T-cell (primary cell): Measurements from ENCODE around the gene ESRRB. TPM values are rescaled to one million over a fixed set of nuclear protein-coding genes. Genes with fewer than 3 reads are reported as not detected.
A peak's percentile ranks its signal among the peaks of the same experiment; 100 is the strongest.

Experiments used
- ATAC-seq, 4 experiments: fragments of 200-7000 bp in 3 of 4; fragments of 150-1000 bp in 1 of 4; cut with Tn5 transposase; replicated peaks in 1 of 4; 1 replicate in 3 of 4; 2 replicates in 1 of 4; pipeline ENCODE4 v1.10.0; 2021; ENCODE audit warnings: moderate library complexity in 3 of 4, mild to moderate bottlenecking in 2 of 4, moderate number of reproducible peaks in 1 of 4
- CTCF ChIA-PET, 2 donors: fragments of 300-600 bp; sonication (Branson Sonifier 250); formaldehyde crosslinking; loops; one replicate each; lab custom pipeline; 2022; ENCODE audit warnings: antibody characterized with exemption in 2 of 2; lab: Charles Lee
- POLR2A ChIA-PET, 2 donors: fragments of 300-600 bp; sonication (Branson Sonifier 250); formaldehyde crosslinking; loops; one replicate each; lab custom pipeline; 2022; ENCODE audit warnings: antibody characterized with exemption in 2 of 2; lab: Charles Lee
- DNase-seq, 35 experiments: peaks; one replicate each; pipeline versions ENCODE4 v3.0.0 to v3.0.0-alpha.2; 2013 to 2023
- H3K27ac ChIP-seq: one replicate; pipeline ENCODE4 v1.5.1; 2013; ENCODE audit warnings: low read length
- H3K27me3 ChIP-seq, 2 experiments: replicated peaks in 1 of 2; 1 replicate in 1 of 2; 2 replicates in 1 of 2; pipeline versions ENCODE4 v1.6.1 to v1.7.0; 2013; ENCODE audit warnings: low read length in 1 of 2, mixed read lengths in 1 of 2; ENCODE audit not compliant: control insufficient read depth in 2 of 2, insufficient read depth in 2 of 2; ENCODE audit errors: extremely low read depth in 1 of 2
- H3K36me3 ChIP-seq, 2 donors: 1 replicate in 1 of 2; 2 replicates in 1 of 2; pipeline versions ENCODE4 v1.6.1 to v1.7.0; 2013; ENCODE audit warnings: low read length in 1 of 2; ENCODE audit not compliant: control insufficient read depth in 2 of 2, insufficient read depth in 1 of 2; ENCODE audit errors: extremely low read depth in 1 of 2
- H3K4me1 ChIP-seq, 2 experiments: 1 replicate in 1 of 2; 2 replicates in 1 of 2; pipeline versions ENCODE4 v1.6.1 to v1.7.0; 2013; ENCODE audit warnings: low read length in 2 of 2, mixed read lengths in 1 of 2; ENCODE audit not compliant: insufficient read depth in 2 of 2, control insufficient read depth in 1 of 2; ENCODE audit errors: extremely low read depth in 1 of 2
- H3K4me3 ChIP-seq, 2 donors: 1 replicate in 1 of 2; 2 replicates in 1 of 2; pipeline versions ENCODE4 v1.5.1 to v1.7.0; 2013; ENCODE audit warnings: mild to moderate bottlenecking in 2 of 2, low read length in 1 of 2, moderate library complexity in 1 of 2; ENCODE audit not compliant: control insufficient read depth in 1 of 2; ENCODE audit errors: extremely low read depth in 1 of 2
- H3K9me3 ChIP-seq: 2 replicates; pipeline ENCODE4 v1.7.0; 2013
- H3K27ac Mint-ChIP-seq, 2 donors: one replicate each; pipeline ENCODE4 v1.8.0; 2020 to 2021; ENCODE audit warnings: mild to moderate bottlenecking in 2 of 2, mixed read lengths in 2 of 2
- H3K27me3 Mint-ChIP-seq, 2 donors: one replicate each; pipeline ENCODE4 v1.8.0; 2021 to 2022; ENCODE audit warnings: mixed read lengths in 2 of 2
- H3K36me3 Mint-ChIP-seq: one replicate; pipeline ENCODE4 v1.8.0; 2021; ENCODE audit warnings: mixed read lengths
- H3K4me1 Mint-ChIP-seq, 3 donors: one replicate each; pipeline ENCODE4 v1.8.0; 2020 to 2022; ENCODE audit warnings: mixed read lengths in 3 of 3, mild to moderate bottlenecking in 1 of 3
- H3K4me3 Mint-ChIP-seq, 3 donors: one replicate each; pipeline ENCODE4 v1.8.0; 2020 to 2022; ENCODE audit warnings: mild to moderate bottlenecking in 3 of 3, mixed read lengths in 3 of 3, moderate library complexity in 3 of 3
- H3K9me3 Mint-ChIP-seq, 3 donors: one replicate each; pipeline ENCODE4 v1.8.0; 2020 to 2022; ENCODE audit warnings: mixed read lengths in 3 of 3
- WGBS: methylation state at CpG from one replicate; pipeline ENCODE4 v1.1.5; 2013; ENCODE audit warnings: missing lambda C conversion rate; ENCODE audit not compliant: insufficient coverage; 5-methylcytosine and 5-hydroxymethylcytosine counted together
- total RNA-seq, 35 experiments: library from RNA in 6 of 35; stranded (reverse) in 6 of 35; fragments of 120-200 nt in 1 of 35; gene quantifications; one replicate each; pipeline versions ENCODE4 v1.2.1 to v1.2.4 and lab custom pipeline; 2013 to 2026

ESRRB gene
- total RNA-seq, 5 donors from 2014 or later (not counting 1 experiment from before 2014, with no cell fraction given) = 0.19 to 0.82 (median 0.29) TPM; not detected in 1

GRCh38 chr14:76349993-76350392 is 25.9 kb upstream of the ESRRB start:
- no peak overlapping the region for H3K4me3 ChIP-seq
- no peak overlapping the region for H3K27ac Mint-ChIP-seq
- 27% methylated on average over 1 of the region's 4 CpGs for WGBS
- DNase-seq (no peak), ATAC-seq (no peak)
- H3K27me3 Mint-ChIP-seq = peaks cover 18 to 20% of the 10 kb centered on the region in 2 donors
- H3K36me3 Mint-ChIP-seq = no peaks in the 10 kb centered on the region
- peaks cover 0 to 6% of the 10 kb centered on the region in 2 experiments for H3K4me1 ChIP-seq
- H3K27ac ChIP-seq = no peak overlapping the region
- H3K4me1 Mint-ChIP-seq = peaks cover 0 to 6% (median 0%) of the 10 kb centered on the region in 3 donors
- no peaks in the 10 kb centered on the region for H3K36me3 ChIP-seq
- peaks cover 0 to 25% of the 10 kb centered on the region in 2 experiments for H3K27me3 ChIP-seq
- POLR2A ChIA-PET = no interaction called here
- H3K9me3 ChIP-seq = no peaks in the 10 kb centered on the region
- CTCF ChIA-PET = interaction anchor here in 1 of 2 donors (0.6 kb wide), 1 partner anchor 298 kb away, joined by 3 read pairs; no protein-coding TSS in a partner anchor
- no peak overlapping the region for H3K4me3 Mint-ChIP-seq
- no peaks in the 10 kb centered on the region for H3K9me3 Mint-ChIP-seq

- Histone ChIP-seq H3K27me3 (peaks cover 0 to 29% of the 10 kb centered on the region in 2 experiments), H3K4me1 (peaks cover 0 to 6% of the 10 kb centered on the region in 2 experiments), H3K36me3 (no peaks in the 10 kb centered on the region), H3K27ac (no peak overlapping the region), H3K9me3 (no peaks in the 10 kb centered on the region), H3K4me3 (no peak overlapping the region)
- 92% methylated on average over 3 of the region's 5 CpGs for WGBS
- peaks cover 0 to 6% (median 0%) of the 10 kb centered on the region in 3 donors for H3K4me1 Mint-ChIP-seq
- POLR2A ChIA-PET = no interaction called here
- H3K4me3 Mint-ChIP-seq = no peak overlapping the region
- ATAC-seq (no peak), DNase-seq (no peak)
- CTCF ChIA-PET = no interaction called here
- no peak overlapping the region for H3K27ac Mint-ChIP-seq
- H3K36me3 Mint-ChIP-seq = no peaks in the 10 kb centered on the region
- peaks cover 21 to 22% of the 10 kb centered on the region in 2 donors for H3K27me3 Mint-ChIP-seq
- H3K9me3 Mint-ChIP-seq = no peaks in the 10 kb centered on the region
Observed at GRCh38 chr14:76350671-76351070, 25.3 kb upstream of the ESRRB start.

DNA sequence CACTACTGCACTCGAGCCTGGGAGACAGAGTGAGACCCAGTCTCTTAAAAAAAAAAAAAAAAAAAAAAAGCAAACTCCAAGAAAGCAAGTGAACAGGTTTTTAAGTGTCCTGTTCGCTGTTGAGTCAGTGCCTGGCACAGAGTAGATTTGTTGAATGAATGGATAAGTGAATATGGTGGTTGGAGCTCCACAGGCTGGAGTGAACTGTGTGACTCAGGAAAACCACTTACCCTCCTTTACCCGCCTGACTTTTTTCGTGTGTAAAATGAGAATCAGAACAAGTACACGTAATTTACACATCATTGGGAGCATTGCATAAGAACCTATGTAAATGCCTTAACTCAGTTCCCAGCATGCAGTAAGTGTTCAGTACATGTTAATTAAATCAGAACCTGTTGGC is 24.0 kb upstream of the ESRRB start:
- Mint-ChIP-seq H3K9me3 (no peaks in the 10 kb centered on the region), H3K27ac (no peak overlapping the region), H3K4me3 (no peak overlapping the region), H3K27me3 (peaks cover 28 to 31% of the 10 kb centered on the region in 2 donors), H3K36me3 (no peaks in the 10 kb centered on the region), H3K4me1 (peaks cover 0 to 6% (median 0%) of the 10 kb centered on the region in 3 donors)
- DNase-seq = no peak
- no CpG with 5 or more reads among the region's 5 CpGs for WGBS
- ChIA-PET POLR2A (no interaction called here), CTCF (interaction anchor here (0.9 to 2.2 kb wide), 6 partner anchors 18 to 643 kb away, joined by 4 to 16 read pairs (median 6); no protein-coding TSS in a partner anchor)
- Histone ChIP-seq H3K4me1 (peaks cover 0 to 6% of the 10 kb centered on the region in 2 experiments), H3K27ac (no peak overlapping the region), H3K9me3 (no peaks in the 10 kb centered on the region), H3K4me3 (no peak overlapping the region), H3K27me3 (peaks cover 0 to 29% of the 10 kb centered on the region in 2 experiments), H3K36me3 (no peaks in the 10 kb centered on the region)
- no peak for ATAC-seq

GRCh38 chr14:76352639-76353281 is 23.2 kb upstream of the ESRRB start:
- POLR2A ChIA-PET = no interaction called here
- peak overlapping the region in 1 of 3 donors; percentile 20 for H3K4me3 Mint-ChIP-seq
- peaks cover 30 to 36% of the 10 kb centered on the region in 2 donors for H3K27me3 Mint-ChIP-seq

DNA sequence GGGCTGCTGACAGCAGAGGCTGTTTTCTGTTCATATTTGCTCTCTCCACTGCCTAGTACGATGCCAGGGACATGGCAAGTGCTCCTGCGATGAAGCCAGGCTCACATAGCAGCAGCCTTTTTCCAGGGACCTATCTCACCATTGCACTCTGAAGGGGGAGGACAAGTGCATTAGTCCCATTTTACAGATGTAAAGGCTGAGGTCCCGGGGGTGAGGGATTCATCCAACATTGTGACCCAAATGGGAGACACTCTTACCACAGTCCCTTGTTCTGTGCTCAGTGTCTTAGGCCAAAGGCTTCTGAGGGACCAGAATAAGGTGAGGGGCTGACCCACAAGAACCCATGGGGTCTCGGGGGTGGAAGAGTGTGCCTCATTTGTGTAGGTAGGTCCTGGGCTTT is 21.6 kb upstream of the ESRRB start:
- DNase-seq (no peak), ATAC-seq (no peak)
- Histone ChIP-seq H3K36me3 (no peaks in the 10 kb centered on the region), H3K4me3 (no peak overlapping the region), H3K9me3 (no peaks in the 10 kb centered on the region), H3K27ac (no peak overlapping the region), H3K4me1 (peaks cover 0 to 6% of the 10 kb centered on the region in 2 experiments), H3K27me3 (peaks cover 0 to 29% of the 10 kb centered on the region in 2 experiments)
- Mint-ChIP-seq H3K27me3 (peaks cover 26 to 40% of the 10 kb centered on the region in 2 donors), H3K9me3 (no peaks in the 10 kb centered on the region), H3K27ac (no peak overlapping the region), H3K4me1 (peaks cover 0 to 6% (median 0%) of the 10 kb centered on the region in 3 donors), H3K36me3 (no peaks in the 10 kb centered on the region), H3K4me3 (no peak overlapping the region)
- 63% methylated on average over 1 of the region's 4 CpGs for WGBS
- ChIA-PET CTCF (interaction anchor here in 1 of 2 donors (0.6 to 0.7 kb wide), 2 partner anchors 372 to 645 kb away, joined by 4 to 5 read pairs; no protein-coding TSS in a partner anchor), POLR2A (no interaction called here)

More at GRCh38 chr14:76352639-76353281, 23.2 kb upstream of the ESRRB start:
- Histone ChIP-seq H3K27me3 (peaks cover 0 to 29% of the 10 kb centered on the region in 2 experiments), H3K4me1 (peaks cover 0 to 6% of the 10 kb centered on the region in 2 experiments), H3K4me3 (no peak overlapping the region), H3K27ac (no peak overlapping the region), H3K9me3 (no peaks in the 10 kb centered on the region), H3K36me3 (no peaks in the 10 kb centered on the region)
- peaks cover 0 to 6% (median 0%) of the 10 kb centered on the region in 3 donors for H3K4me1 Mint-ChIP-seq
- no peak overlapping the region for H3K27ac Mint-ChIP-seq
- ATAC-seq (peak in 3 of 4 experiments; percentile 39 to 60 (median 39)), DNase-seq (peak in 31 of 35 experiments; percentile 2 to 62 (median 30))
- WGBS = 8% methylated on average over 40 of the region's 40 CpGs
- CTCF ChIA-PET = interaction anchor here (0.5 to 2.2 kb wide), 8 partner anchors 15 to 644 kb away, joined by 3 to 16 read pairs (median 4); no protein-coding TSS in a partner anchor
- no peaks in the 10 kb centered on the region for H3K9me3 Mint-ChIP-seq
- no peaks in the 10 kb centered on the region for H3K36me3 Mint-ChIP-seq

DNA sequence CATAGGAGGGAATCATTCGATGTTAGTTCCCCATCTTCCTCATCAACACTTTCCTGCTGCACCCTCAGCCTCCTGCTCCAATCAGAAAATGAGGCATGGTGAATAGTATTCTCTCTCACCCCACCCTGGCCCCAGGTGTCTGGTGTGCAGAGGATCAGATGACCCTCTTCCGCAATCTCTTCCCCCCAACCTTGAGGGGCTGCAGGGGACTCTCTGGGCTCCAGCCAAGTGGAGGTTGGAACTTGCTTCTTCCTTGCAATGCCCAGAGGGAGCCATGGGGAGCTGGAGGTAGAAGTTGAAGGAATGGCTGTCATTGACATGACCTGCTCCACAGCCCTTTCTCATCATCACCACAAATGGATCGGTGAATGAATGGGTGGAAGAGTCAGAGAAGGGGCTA is 20.2 kb upstream of the ESRRB start:
- H3K9me3 ChIP-seq = no peaks in the 10 kb centered on the region
- H3K36me3 ChIP-seq = no peaks in the 10 kb centered on the region
- CTCF ChIA-PET = no interaction called here
- WGBS = no CpG with 5 or more reads among the region's 3 CpGs
- ATAC-seq = no peak
- Mint-ChIP-seq H3K4me3 (no peak overlapping the region), H3K4me1 (peaks cover 0 to 6% (median 0%) of the 10 kb centered on the region in 3 donors), H3K9me3 (no peaks in the 10 kb centered on the region), H3K27me3 (peaks cover 22 to 46% of the 10 kb centered on the region in 2 donors), H3K36me3 (no peaks in the 10 kb centered on the region), H3K27ac (no peak overlapping the region)
- POLR2A ChIA-PET = no interaction called here
- H3K27me3 ChIP-seq = peaks cover 0 to 31% of the 10 kb centered on the region in 2 experiments
- no peak for DNase-seq
- peaks cover 0 to 6% of the 10 kb centered on the region in 2 experiments for H3K4me1 ChIP-seq
- H3K27ac ChIP-seq = no peak overlapping the region
- H3K4me3 ChIP-seq = no peak overlapping the region
